ENCODE results near the gene RFTN1. TPM values are rescaled to one million over a fixed set of nuclear protein-coding genes. Genes with fewer than 3 reads are reported as not detected.

RFTN1 gene
- total and polyA plus RNA-seq, 2 experiments from 2014 or later = 3.3 to 7.2 TPM

DNA sequence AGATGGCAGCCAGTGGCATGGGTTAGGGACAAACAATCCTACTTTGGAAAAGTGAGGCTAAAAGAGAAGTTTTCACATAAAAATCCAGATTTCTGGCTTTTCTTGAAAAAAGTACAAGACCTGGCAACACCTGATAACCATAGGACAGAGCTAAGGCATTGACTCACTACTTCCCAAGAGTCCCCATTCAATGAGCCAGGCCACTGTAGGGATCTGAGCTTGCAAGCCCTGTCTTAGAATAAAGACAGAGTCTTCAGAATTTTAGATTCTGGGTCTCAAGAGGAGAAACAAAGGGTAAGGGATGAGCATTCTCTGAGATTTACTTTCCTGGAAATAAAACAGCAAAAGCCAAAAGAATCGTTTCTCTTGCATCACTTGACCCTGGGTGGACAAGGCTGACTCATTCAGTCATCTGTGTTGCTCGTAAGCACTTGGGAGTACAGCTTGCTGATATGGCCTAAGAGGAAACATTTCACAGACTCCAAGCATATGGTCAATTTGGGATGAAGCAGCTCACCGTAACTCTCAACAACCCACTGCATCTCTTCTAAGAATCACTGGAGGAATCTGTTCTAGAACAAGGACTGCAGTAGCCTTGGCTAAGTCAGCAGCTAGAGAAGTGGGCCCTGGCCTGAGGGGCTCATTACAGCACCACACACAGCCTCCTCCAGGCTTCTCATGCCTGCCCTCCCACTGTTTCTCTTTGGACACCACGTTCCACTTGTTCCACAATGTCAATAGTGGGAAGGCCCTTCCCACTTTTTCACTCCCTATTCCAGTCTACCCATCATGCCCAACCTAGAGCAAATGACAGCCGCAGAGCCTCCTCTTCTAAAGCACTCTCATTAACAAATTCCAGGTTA is 86.2 kb downstream of the RFTN1 start:
- Mint-ChIP-seq H3K27me3 (ENCODE audit: insufficient read depth, low read depth, poor library complexity) (peaks cover 4% of the 10 kb centered on the region), H3K4me3 (no peak overlapping the region), H3K9me3 (no peaks in the 10 kb centered on the region), H3K27ac (no peak overlapping the region), H3K36me3 (ENCODE audit: low read depth) (no peaks in the 10 kb centered on the region), H3K4me1 (peaks cover 3% of the 10 kb centered on the region)
- Histone ChIP-seq H3K27ac (ENCODE audit: low read depth) (no peak overlapping the region), H4K20me1 (replicated peaks; ENCODE audit: insufficient read depth) (no peaks in the 10 kb centered on the region), H3K4me2 (no peak overlapping the region), H2AFZ (no peak overlapping the region), H3K9me2 (ENCODE audit: insufficient read depth) (no peaks in the 10 kb centered on the region), H3F3A (replicated peaks; ENCODE audit: low read depth) (no peaks in the 10 kb centered on the region), H3K27me3 (ENCODE audit: insufficient read depth) (no peaks in the 10 kb centered on the region), H3K4me1 (ENCODE audit: insufficient read depth) (no peaks in the 10 kb centered on the region), H3K79me2 (replicated peaks; ENCODE audit: insufficient read depth) (no peaks in the 10 kb centered on the region), H3K4me3 (no peak overlapping the region), H3K36me3 (ENCODE audit: insufficient read depth) (no peaks in the 10 kb centered on the region)
- TF ChIP-seq POLR2AphosphoS5 (IDR thresholded peaks at IDR 0.05; ENCODE audit: low read depth) (no peak), ZNF114 (CRISPR knock-in tag; IDR thresholded peaks at IDR 0.05) (no peak), EZH2 (IDR thresholded peaks at IDR 0.05; ENCODE audit: low read depth, unreplicated experiment) (no peak), STAT1 (IDR thresholded peaks at IDR 0.05; ENCODE audit: unreplicated experiment) (no peak), CREB1 (CRISPR knock-in tag; IDR thresholded peaks at IDR 0.05; ENCODE audit: low read depth) (no peak), REST (IDR thresholded peaks at IDR 0.05; ENCODE audit: unreplicated experiment) (no peak), JUNB (IDR thresholded peaks at IDR 0.05; ENCODE audit: unreplicated experiment) (no peak), NANOG (IDR thresholded peaks at IDR 0.05; ENCODE audit: borderline replicate concordance) (no peak)
- TF ChIP-seq, protein P1, sequence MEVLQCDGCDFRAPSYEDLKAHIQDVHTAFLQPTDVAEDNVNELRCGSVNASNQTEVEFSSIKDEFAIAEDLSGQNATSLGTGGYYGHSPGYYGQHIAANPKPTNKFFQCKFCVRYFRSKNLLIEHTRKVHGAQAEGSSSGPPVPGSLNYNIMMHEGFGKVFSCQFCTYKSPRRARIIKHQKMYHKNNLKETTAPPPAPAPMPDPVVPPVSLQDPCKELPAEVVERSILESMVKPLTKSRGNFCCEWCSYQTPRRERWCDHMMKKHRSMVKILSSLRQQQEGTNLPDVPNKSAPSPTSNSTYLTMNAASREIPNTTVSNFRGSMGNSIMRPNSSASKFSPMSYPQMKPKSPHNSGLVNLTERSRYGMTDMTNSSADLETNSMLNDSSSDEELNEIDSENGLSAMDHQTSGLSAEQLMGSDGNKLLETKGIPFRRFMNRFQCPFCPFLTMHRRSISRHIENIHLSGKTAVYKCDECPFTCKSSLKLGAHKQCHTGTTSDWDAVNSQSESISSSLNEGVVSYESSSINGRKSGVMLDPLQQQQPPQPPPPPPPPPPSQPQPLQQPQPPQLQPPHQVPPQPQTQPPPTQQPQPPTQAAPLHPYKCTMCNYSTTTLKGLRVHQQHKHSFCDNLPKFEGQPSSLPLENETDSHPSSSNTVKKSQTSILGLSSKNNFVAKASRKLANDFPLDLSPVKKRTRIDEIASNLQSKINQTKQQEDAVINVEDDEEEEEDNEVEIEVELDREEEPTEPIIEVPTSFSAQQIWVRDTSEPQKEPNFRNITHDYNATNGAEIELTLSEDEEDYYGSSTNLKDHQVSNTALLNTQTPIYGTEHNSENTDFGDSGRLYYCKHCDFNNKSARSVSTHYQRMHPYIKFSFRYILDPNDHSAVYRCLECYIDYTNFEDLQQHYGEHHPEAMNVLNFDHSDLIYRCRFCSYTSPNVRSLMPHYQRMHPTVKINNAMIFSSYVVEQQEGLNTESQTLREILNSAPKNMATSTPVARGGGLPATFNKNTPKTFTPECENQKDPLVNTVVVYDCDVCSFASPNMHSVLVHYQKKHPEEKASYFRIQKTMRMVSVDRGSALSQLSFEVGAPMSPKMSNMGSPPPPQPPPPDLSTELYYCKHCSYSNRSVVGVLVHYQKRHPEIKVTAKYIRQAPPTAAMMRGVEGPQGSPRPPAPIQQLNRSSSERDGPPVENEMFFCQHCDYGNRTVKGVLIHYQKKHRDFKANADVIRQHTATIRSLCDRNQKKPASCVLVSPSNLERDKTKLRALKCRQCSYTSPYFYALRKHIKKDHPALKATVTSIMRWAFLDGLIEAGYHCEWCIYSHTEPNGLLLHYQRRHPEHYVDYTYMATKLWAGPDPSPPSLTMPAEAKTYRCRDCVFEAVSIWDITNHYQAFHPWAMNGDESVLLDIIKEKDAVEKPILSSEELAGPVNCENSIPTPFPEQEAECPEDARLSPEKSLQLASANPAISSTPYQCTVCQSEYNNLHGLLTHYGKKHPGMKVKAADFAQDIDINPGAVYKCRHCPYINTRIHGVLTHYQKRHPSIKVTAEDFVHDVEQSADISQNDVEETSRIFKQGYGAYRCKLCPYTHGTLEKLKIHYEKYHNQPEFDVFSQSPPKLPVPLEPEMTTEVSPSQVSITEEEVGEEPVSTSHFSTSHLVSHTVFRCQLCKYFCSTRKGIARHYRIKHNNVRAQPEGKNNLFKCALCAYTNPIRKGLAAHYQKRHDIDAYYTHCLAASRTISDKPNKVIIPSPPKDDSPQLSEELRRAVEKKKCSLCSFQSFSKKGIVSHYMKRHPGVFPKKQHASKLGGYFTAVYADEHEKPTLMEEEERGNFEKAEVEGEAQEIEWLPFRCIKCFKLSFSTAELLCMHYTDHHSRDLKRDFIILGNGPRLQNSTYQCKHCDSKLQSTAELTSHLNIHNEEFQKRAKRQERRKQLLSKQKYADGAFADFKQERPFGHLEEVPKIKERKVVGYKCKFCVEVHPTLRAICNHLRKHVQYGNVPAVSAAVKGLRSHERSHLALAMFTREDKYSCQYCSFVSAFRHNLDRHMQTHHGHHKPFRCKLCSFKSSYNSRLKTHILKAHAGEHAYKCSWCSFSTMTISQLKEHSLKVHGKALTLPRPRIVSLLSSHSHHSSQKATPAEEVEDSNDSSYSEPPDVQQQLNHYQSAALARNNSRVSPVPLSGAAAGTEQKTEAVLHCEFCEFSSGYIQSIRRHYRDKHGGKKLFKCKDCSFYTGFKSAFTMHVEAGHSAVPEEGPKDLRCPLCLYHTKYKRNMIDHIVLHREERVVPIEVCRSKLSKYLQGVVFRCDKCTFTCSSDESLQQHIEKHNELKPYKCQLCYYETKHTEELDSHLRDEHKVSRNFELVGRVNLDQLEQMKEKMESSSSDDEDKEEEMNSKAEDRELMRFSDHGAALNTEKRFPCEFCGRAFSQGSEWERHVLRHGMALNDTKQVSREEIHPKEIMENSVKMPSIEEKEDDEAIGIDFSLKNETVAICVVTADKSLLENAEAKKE (CRISPR knock-in tag; IDR thresholded peaks at IDR 0.05) = no peak
- ATAC-seq (no peak), DNase-seq (ENCODE audit: low spot score) (no peak)

Measured in GM23338 (cell line).